Adipocyte (in vitro differentiated cells): ENCODE measurements around the gene TEX22.

ENCODE experiments used
- DNase-seq: peaks from one replicate; pipeline ENCODE4 v3.0.0-alpha.2; 2015; ENCODE audit warnings: low read depth
- H3K27me3 ChIP-seq: replicated peaks from 2 replicates; pipeline ENCODE4 v1.7.0; 2013; ENCODE audit warnings: mild to moderate bottlenecking, low read length, moderate library complexity; ENCODE audit not compliant: control insufficient read depth, insufficient read depth
- H3K36me3 ChIP-seq: 2 replicates; pipeline ENCODE4 v1.7.0; 2013; ENCODE audit warnings: low read length, mild to moderate bottlenecking, moderate library complexity; ENCODE audit not compliant: control insufficient read depth, insufficient read depth, severe bottlenecking
- H3K4me1 ChIP-seq: 2 replicates; pipeline ENCODE4 v1.7.0; 2013; ENCODE audit warnings: mild to moderate bottlenecking, low read length, moderate library complexity; ENCODE audit not compliant: control insufficient read depth, insufficient read depth
- H3K4me3 ChIP-seq: 2 replicates; pipeline ENCODE4 v1.7.0; 2013; ENCODE audit warnings: mild to moderate bottlenecking, low read length, moderate library complexity
- H3K9ac ChIP-seq: 2 replicates; pipeline ENCODE4 v1.7.0; 2013; ENCODE audit warnings: mild to moderate bottlenecking, low read length, moderate library complexity
- H3K9me3 ChIP-seq: 2 replicates; pipeline ENCODE4 v1.7.0; 2013; ENCODE audit warnings: mild to moderate bottlenecking, low read length, moderate library complexity; ENCODE audit not compliant: control insufficient read depth

Gene TEX22

GRCh38 chr14:105450864-105451720 is 52.8 kb downstream of the TEX22 start:
- no peak for DNase-seq

DNA sequence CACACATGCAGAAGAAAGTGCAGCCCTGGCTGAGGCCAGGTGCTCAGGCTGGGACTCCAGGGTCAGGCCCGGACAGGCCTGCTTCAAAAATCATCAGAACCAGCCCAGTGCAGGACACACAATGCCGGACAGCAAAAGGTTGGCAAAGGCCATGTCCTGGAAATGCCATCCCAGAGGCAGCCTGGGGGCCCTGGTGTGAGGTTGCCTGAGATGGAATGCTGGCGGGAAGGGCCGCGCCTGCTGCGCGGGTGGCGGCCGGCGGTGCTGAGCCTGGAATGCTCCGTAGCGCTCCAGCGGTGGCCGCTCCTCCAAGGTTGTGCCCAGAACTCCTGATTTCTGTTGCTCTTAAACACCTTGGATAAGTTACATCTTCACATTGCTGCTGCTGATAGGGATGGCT is 54.6 kb downstream of the TEX22 start:
- no peak overlapping the region for H3K4me3 ChIP-seq
- peaks cover 65% of the 10 kb centered on the region for H3K36me3 ChIP-seq
- H3K4me1 ChIP-seq: peaks cover 8% of the 10 kb centered on the region
- H3K27me3 ChIP-seq: no peaks in the 10 kb centered on the region
- H3K9ac ChIP-seq: no peak overlapping the region
- DNase-seq: no peak
- no peaks in the 10 kb centered on the region for H3K9me3 ChIP-seq

More at GRCh38 chr14:105450864-105451720, 52.8 kb downstream of the TEX22 start:
- Histone ChIP-seq H3K9me3 (no peaks in the 10 kb centered on the region), H3K27me3 (no peaks in the 10 kb centered on the region), H3K36me3 (peaks cover 54% of the 10 kb centered on the region), H3K4me1 (peaks cover 9% of the 10 kb centered on the region), H3K9ac (no peak overlapping the region), H3K4me3 (no peak overlapping the region)

DNA sequence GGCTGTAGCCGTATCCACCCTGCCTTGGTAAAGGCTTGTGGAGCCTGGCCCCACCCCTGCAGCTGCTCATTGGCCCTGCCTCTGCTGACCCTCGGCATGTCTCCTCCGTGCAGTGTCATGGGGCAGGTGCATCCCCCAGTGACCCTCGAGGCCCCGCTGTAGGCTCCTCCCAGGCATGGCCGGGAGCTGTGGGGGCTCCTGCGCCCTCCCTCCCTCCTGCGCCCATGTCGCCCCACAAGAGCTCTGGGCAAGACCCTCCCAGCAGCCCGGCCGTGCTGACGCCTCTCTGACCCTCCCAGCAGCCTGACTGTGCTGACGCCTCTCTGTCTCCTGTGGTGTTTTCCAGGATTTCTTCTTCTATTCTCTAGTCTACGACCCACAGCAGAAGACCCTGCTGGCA is 55.5 kb downstream of the TEX22 start:
- Histone ChIP-seq H3K9me3 (no peaks in the 10 kb centered on the region), H3K4me1 (peaks cover 2% of the 10 kb centered on the region), H3K36me3 (peaks cover 65% of the 10 kb centered on the region), H3K9ac (no peak overlapping the region), H3K27me3 (no peaks in the 10 kb centered on the region), H3K4me3 (no peak overlapping the region)
- DNase-seq: no peak

DNA sequence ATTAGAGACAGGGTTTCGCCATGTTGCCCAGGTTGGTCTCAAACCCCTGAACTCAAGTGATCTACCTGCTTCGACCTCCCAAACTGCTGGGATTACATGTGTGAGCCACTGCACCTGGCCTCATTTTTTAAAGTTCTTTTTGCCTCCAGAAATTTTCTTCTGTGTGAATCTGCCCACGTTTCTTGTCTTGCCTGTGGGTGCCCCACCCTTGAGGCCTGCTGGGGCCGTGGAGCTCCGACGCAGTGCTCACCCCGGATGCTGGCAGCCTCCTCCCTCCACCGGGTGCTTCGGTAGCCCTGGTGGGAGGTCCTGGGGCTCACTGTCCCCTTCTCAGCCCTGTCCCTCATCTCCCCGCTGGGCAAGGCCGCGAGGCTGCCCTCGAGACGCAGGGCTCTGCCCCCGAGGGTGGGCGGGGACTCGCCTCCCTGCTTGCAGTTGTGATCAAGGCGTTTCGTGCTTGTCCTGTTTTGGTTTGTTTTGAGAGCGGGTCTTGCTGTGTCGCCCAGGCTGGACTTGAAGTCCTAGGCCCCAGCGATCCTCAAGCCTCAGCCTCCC is 56.8 kb downstream of the TEX22 start:
- DNase-seq: no peak
- Histone ChIP-seq H3K9ac (no peak overlapping the region), H3K9me3 (no peaks in the 10 kb centered on the region), H3K36me3 (peaks cover 60% of the 10 kb centered on the region), H3K4me1 (no peaks in the 10 kb centered on the region), H3K27me3 (no peaks in the 10 kb centered on the region), H3K4me3 (no peak overlapping the region)

DNA sequence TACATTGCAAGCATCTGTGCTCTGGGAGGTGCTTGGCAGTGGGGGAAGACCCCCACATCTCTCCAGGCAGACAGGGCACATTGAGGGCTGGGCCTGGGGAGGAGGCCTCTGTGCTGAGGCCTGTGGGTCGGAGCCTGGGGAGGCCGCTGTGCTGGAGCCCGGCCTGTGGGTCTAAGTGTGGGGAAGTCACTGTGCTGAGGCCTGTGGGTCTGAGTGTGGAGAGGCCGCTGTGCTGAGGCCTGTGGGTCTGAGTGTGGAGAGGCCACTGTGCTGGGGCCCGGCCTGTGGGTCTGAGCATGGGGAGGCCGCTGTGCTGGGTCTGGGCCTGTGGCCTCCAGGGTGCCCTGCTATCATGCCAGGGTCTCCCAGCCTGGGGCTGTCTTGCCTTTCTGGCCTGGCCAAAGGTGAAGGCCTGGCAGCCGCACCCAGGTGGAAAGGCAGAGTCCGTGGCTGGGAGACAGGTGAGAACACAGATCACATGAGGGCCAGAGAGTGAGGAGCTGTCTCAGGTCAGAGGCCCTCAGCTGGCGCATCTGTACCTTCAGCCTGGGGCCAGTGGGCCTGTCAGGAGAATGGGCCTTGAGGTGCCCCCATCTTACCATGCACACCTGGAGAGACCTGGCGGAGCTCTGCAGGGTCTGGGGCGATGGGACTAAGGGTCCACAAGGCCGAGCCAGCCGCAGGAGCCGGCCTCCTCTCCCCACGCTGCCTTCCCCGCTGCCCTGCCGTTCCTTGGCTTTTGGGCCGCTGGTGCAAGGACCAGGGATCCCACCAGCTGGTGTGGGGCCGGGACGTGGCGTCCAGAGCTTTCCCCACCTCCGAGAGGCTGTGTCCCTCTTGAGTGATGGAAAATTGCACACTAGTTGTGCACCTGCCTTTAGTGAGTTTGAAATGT is 57.7 kb downstream of the TEX22 start:
- no peaks in the 10 kb centered on the region for H3K27me3 ChIP-seq
- no peaks in the 10 kb centered on the region for H3K4me1 ChIP-seq
- peaks cover 60% of the 10 kb centered on the region for H3K36me3 ChIP-seq
- no peak for DNase-seq
- H3K4me3 ChIP-seq: no peak overlapping the region
- H3K9me3 ChIP-seq: no peaks in the 10 kb centered on the region
- no peak overlapping the region for H3K9ac ChIP-seq

DNA sequence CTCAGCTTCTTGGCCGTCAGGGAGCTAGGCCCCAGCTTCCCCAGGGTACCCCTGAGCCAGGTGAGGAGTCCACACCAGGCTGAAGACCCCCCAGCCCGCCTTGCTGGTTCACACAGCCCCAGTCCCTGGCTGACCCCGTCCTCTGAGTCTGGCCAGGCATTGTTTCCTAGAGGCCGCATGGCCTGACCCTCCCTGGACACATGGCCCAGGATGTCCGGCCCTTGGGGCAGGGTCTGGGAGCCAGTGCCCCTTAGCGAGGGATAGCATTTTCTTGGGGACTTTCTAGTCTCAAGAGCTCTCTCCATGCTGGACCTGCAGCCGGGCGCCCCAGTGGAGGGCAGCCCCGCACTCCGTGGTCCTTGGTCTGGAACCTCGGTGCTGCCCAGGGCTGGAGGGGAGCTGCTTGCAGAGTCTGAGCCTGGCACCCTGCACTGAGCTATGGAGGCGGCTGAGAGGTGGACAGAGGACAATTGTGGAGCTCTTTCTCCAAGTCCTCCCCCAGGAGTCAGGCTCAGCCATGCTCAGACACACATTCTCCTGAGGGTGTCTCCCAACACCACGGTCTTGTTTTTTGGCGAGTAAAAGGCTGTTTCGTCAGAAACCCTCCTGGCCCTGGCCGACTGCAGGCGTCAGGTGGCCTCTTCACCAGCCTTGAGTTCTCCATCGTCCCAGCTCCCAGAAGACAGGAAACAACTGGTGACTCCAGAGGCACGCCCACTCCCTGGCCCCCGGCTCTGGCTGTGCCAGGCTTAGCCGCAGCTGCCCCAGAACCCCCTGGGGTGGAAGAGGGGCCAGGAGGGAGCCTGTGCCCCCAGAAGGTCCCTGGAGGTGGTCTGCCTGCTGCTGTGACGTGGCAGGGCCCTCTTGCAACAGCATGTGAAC is 58.6 kb downstream of the TEX22 start:
- no peaks in the 10 kb centered on the region for H3K27me3 ChIP-seq
- no peak for DNase-seq
- no peaks in the 10 kb centered on the region for H3K4me1 ChIP-seq
- H3K9ac ChIP-seq: no peak overlapping the region
- no peak overlapping the region for H3K4me3 ChIP-seq
- H3K36me3 ChIP-seq: peaks cover 59% of the 10 kb centered on the region
- no peaks in the 10 kb centered on the region for H3K9me3 ChIP-seq

DNA sequence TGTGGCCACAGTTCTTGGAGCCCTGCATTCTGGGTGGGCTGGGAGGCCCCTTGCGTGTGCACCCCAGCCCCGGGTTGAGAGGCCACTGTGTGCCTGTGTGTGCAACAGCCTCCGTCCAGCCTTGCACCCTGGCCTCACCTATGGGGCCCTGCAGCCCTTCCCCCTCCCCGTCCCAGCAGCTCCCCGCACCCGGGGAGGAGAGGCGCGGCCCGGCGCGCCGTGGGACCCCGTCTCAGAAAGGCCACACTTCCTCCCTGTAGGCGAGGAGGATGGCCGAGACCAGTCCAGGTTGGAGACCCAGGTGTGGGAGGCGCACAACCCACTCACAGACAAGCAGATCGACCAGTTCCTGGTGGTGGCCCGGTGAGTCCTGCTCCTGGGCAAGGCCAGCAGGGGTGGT is 59.7 kb downstream of the TEX22 start:
- Histone ChIP-seq H3K27me3 (no peaks in the 10 kb centered on the region), H3K36me3 (peaks cover 49% of the 10 kb centered on the region)

GRCh38 chr14:105458571-105458970 is 60.2 kb downstream of the TEX22 start:
- no peak for DNase-seq
- no peaks in the 10 kb centered on the region for H3K9me3 ChIP-seq
- no peaks in the 10 kb centered on the region for H3K27me3 ChIP-seq
- H3K4me3 ChIP-seq: no peak overlapping the region
- no peak overlapping the region for H3K9ac ChIP-seq
- no peaks in the 10 kb centered on the region for H3K4me1 ChIP-seq
- H3K36me3 ChIP-seq: peaks cover 50% of the 10 kb centered on the region

More for the DNA sequence above, 59.7 kb downstream of the TEX22 start:
- Histone ChIP-seq H3K9ac (no peak overlapping the region), H3K9me3 (no peaks in the 10 kb centered on the region), H3K4me3 (no peak overlapping the region), H3K4me1 (no peaks in the 10 kb centered on the region)
- no peak for DNase-seq

- Histone ChIP-seq H3K4me3 (no peak overlapping the region), H3K4me1 (no peaks in the 10 kb centered on the region), H3K9ac (no peak overlapping the region), H3K36me3 (peaks cover 51% of the 10 kb centered on the region), H3K27me3 (no peaks in the 10 kb centered on the region), H3K9me3 (no peaks in the 10 kb centered on the region)
- no peak for DNase-seq
Measured at GRCh38 chr14:105460116-105460515, 61.8 kb downstream of the TEX22 start.

DNA sequence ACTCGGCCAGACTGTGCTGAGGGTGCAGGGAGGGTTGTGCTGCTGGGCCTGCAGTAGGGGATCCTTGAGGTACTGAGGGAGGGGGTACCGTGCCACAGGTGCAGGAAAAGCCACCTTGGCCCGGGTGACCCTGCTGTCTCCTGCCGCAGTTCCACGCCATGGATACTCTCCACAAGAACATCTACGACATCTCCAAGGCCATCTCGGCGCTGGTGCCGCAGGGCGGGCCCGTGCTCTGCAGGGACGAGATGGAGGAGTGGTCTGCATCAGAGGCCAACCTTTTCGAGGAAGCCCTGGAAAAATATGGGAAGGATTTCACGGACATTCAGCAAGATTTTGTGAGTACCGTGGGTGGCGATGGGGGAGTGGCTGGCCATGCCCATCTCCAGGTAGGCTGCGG is 62.3 kb downstream of the TEX22 start:
- Histone ChIP-seq H3K9ac (no peak overlapping the region), H3K4me1 (no peaks in the 10 kb centered on the region), H3K4me3 (no peak overlapping the region), H3K27me3 (no peaks in the 10 kb centered on the region), H3K9me3 (no peaks in the 10 kb centered on the region), H3K36me3 (peaks cover 51% of the 10 kb centered on the region)
- no peak for DNase-seq
